IPS DF 4.7 (cell line): Measurements from ENCODE around the gene CBLL1.

Experiments
- DNase-seq: peaks from one replicate; pipeline ENCODE4 v3.0.0-alpha.2; 2013; ENCODE audit warnings: low spot score; ENCODE audit errors: extremely low read depth

The CBLL1 gene, protein sequence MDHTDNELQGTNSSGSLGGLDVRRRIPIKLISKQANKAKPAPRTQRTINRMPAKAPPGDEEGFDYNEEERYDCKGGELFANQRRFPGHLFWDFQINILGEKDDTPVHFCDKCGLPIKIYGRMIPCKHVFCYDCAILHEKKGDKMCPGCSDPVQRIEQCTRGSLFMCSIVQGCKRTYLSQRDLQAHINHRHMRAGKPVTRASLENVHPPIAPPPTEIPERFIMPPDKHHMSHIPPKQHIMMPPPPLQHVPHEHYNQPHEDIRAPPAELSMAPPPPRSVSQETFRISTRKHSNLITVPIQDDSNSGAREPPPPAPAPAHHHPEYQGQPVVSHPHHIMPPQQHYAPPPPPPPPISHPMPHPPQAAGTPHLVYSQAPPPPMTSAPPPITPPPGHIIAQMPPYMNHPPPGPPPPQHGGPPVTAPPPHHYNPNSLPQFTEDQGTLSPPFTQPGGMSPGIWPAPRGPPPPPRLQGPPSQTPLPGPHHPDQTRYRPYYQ

DNA sequence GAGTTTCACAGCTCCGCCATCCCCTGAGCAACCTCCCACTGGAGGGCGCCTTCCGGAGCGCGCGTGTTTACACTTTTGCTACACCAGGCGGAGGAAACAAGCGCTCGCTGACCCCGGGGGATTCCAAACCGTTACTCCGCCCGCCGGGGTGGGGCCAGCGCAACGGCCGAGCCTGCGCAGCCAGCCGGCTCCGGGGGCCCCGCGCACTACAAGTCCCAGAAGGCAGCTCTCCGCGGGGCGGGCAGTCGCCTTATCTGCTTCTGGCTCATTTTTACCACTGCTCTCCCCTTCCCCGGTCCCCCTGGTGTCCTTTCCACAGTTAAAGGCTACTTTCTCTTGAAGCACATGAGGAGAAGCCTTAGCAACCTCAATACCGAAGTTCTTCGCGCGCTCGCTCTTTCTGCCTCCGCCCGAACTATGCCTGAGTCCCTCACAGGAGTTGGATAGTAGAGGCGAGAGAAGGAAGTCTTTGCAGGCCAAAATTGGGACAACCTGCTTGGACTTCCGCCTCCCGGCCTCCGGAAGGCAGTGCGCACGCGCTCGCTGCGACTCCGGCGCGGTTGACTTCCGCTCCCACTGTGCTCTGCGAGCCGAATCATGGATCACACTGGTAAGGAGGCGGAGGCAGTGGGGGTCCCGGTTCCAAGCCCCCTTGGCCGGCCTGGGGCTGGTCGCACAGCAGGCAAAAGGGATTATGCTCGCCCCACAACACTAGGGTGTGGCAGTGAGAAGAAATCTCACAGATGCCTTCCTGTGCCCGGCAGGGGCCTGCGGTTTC lies at the start of gene CBLL1:
Gene CBLL1 (plus strand): TSS at position 576 of the 778 bp plus-strand sequence. CDS start 22 bp downstream, at position 598.
- peak; percentile 76 for DNase-seq

DNA sequence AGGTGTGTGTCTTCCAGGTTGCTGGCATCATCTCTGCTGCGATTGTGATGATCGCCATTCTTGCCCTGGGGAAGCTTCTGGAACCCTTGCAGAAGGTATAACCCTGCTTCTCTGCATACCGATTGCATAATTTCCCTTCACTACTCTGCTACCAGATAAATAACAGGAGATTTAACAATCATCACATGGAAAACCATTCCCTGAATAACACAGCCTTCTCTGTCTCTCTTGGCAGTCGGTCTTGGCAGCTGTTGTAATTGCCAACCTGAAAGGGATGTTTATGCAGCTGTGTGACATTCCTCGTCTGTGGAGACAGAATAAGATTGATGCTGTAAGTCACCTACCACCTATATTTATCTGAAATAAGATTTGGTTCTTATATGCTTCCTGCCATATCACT lies 49.6 kb upstream of the CBLL1 start:
- no peak for DNase-seq

DNA sequence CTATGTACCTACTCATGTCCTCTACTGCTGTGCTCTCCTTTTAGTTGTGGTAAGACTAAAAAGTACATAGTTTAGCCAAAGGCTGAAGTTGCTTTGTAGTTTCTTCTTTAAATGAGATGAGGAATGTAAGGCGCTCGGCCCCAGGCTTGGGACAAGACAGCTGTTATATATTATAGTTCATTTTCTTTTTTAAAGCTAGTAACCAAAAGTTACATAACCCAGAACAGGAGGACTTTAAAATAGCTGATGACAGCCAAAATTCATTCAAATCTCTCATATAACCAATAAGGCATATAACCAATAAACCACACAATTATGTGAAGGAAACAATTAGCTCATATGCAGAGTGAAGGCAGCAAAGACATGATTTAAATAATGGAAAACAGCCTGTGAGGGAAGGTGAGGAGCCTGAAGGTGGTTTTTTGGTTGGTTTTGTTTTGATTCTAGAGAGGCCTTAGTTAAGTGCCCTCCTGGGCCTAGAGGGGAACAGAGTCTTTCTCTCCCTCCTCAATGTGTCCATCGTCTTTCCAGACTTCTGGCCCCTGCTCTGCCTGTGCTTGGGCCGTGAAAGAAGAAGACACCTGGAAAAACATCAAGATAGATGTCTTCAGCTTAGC lies 47.5 kb upstream of the CBLL1 start:
- no peak for DNase-seq

DNA sequence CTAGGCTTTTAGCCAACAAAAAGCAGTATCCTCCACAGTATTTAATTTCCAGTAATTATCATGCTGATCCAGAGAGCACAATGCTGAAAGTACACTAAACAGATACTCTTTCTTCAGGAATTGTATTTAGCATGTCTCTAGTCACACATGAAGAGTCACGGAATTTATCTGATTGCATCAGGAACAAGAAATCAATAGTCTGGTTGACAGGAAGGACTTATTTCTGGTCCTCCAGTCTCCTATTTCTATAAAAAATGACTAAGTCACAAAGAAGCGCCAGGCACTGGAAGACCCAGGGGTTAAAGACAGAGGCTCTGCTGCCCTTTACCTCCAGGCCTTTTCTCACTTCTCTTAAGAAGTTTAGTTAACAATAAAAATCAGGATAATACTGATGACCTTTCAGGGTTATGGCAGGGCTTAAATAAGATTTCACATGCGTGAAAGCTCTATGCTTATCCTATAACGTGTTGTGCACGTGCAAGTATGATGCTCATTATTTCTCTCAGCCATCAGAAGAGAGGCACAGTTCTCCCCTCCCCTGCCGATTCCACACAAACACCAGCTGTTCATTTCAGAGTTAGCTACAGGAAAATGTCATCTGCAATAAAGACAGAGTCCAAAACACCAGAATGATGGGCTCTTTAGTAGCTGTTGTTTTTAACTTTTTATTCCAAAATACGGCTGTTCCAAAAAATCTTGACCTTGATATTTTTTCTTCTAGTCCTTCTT lies 46.5 kb upstream of the CBLL1 start:
- no peak for DNase-seq

DNA sequence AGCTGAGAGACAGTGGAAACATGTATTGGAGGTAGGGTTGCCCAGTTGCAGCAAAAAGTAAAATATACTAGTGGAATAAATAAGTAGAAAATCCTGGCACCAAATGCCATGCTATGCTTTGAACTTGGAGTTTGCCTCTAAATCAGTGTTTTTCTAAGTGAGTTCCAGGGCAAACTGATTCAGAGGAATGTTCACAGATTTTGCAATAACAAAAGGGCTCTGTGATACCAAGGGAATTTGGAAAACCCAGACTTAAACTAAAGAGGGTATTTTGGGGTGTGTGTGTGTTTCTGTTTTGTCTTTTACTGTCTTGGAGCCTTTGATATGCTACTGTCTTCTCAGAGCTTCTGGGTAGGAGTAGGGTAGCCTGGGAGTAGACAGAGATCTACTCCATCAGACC lies 43.4 kb upstream of the CBLL1 start:
- no peak for DNase-seq

DNA sequence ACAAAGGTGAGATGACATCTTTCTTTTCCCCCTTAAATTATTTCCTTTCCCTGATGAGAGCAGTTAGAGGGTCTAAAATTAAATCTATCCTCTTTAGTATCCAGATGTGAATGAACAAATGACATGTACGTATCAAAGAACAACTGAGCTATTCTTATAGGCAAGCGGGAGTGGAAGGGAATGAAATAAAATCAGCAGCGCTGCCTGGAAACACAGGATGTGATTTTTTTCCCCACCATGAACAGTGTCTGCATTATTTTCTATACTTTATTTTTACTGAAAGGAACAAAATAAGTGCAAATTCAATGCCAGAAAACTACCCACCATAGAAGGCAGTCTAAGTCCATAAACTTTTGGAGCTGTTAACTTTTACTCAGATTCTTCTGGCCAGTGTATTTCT lies 42.8 kb upstream of the CBLL1 start:
- DNase-seq, result no peak

DNA sequence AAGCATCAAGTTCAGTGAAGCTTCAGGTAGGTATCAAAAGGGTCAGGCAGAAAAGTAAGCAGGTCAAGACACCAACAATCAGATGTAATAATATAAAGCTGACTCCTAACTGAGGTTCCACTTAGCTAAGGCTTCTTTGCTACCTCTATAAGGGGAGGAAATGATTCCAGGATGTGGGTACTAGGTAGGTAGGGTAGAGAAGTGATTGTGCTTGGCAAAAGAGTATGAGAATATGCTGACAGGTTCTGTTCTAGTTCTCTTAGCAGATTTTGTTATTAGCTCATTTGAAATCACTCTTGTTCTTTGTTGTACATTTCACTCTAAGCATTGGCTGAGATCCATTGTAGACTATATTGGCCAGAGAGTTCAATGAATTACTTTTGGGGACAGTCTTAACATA lies 40.7 kb upstream of the CBLL1 start:
- no peak for DNase-seq

DNA sequence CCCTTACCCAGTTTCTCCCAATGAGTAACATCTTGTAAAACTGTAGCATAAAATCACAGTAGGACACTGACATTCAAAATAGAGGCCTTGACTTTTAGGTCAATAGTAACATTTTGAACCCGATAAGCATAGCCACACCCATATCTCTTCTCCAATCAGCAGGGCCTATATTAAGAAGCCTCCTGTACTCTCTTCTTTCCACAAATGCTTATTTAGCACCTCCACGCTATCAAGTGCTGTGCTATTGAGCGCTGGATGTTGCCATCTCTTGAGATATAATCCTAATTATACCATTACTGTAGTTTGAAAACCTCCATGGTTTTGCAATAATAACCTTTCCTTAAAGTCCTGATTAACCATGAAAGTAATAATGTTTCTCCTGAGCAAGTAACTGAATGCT lies 40.1 kb upstream of the CBLL1 start:
- no peak for DNase-seq

DNA sequence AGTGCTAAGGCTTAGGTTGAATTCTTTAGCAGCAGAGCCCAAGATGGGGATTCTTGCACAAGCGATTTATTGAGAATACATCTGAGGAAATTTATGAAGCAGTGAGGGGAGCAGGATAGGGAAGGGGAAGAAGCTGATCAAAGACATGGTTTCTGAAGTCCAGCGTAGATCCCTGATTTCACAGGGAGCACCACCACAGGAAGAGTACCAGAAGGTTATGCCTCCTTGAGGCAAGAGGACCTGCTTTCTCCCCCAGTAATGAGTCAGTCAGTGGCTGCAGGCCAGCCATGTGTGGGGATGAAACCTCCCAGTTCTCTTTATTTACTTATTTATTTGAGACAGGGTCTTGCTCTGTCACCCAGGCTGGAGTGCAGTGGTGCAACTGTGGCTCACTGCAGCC lies 35.0 kb upstream of the CBLL1 start:
- no peak for DNase-seq

DNA sequence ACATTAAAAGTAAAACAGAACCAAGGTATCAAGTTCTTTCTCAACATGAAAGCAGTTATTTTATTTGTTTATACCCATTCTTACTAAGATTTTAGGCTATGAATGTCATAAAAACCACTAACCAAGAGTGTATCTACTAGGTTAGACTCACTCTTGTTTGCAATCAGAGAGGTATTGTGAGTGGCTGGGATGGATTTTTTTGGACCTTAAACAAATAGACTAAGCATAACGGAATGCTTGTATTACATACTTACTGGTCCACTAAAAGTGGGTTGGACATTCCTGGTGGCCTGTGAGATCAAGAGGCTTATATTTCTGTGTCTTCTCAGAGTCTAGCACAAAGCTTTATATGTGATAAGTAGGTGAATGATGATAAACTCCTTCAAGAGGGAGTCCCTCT lies 32.6 kb upstream of the CBLL1 start:
- DNase-seq, result no peak

DNA sequence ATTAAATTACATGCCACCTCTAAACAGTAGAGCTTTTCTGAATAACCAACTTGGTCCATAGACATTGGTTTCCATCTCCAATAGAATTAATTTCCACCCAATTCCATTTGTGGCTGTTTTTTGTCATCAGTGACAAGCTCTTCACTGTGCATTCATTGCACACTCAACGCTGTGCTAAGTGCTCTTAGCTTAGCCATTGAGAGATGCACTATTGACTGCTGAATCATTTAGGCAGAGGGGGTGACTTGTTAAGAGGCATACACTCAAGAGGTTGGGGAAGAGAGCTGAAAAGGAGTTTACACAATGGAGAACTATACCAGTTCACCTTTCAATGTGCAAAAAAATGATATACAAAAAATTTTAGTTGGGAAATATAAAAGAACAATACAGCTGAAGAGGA lies 31.9 kb upstream of the CBLL1 start:
- DNase-seq, result no peak

DNA sequence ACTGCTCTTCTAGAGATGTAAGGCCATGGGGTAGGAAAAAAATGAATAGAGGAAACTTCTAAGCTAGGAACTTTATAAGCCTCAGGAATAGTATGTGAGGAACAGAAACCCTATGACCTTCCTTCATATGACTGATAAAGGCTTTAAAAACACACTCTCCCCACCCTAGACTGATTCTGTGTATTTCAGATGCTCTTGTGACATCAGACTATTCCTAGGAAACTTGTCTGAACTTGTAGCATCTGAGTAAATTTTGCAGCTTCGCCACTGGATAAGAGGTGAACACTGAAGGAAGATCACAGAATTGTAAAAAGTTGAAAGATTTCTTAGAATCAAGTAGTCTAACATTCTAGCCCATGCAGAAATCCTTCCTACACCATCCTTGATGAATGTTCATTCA lies 31.0 kb upstream of the CBLL1 start:
- DNase-seq, result no peak

DNA sequence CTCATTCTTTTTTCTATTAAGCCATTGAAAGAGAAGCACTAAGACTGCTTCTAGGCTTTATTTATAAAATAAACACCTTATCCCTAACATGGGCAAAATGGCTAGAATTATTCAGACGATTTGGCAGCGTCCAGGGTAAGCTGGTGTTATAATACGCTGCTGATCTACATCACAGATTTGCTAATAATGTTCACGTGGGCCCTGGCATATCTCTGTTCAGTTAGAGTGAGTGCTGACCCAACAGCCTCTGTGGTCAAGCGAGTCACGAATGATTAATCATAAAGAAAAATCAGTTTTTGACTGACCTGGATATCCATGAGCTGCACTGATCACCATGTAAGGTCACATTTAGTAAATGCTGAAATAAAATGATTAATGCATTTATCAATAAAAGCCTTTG lies 28.4 kb upstream of the CBLL1 start:
- no peak for DNase-seq

DNA sequence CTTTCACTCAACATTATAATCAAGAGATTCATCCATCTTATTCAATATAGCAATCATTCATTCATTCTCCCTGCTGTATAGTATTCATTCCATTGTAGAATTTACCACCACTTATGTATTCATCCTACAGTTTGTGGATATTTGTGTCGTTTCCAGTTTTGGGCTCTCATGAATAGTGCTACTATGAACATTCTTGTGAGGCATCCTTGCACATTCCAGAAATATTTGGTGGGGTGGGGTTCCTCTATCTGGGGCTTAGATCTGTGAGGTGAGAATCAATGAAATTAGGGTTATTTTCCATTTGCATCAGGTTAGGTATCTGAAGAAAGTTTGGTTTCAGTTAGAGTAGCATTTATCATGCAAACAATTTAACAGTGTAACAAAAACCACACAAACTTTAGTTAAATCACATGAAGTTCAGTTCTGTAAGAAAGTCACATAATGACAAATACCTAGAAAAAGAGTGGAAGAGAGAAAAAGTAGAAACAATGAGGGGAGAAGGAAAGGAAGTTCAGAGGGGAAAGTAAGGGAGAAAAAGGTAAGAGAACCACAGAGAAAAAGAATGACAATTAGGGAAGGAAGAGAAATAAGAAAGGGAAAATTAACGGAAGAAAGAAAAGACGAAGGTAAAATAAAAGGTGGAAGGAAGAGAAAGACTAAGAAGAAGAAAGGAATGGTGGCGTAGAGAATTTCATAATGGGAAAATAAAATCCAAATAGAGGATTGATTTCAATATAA lies 25.3 kb upstream of the CBLL1 start:
- DNase-seq, result no peak

DNA sequence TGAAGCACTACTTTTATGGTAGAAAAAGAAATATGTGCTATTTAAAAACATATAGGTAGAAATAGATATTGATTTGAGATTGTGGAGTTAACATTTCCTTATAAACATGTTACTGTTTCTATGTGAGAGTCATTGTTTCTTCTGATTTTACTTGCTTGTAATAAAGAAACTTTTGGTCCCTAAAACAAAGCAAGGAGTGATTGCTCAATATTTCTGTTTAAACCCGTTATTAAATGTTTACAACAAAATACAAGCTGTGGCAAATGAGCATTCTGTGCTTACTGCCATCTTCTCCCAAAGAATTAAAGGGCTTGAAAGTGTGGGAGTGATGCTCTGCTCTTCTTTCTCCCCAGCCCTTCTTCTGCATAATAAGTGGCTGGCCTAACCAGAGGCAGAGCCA lies 22.7 kb upstream of the CBLL1 start:
- no peak for DNase-seq

DNA sequence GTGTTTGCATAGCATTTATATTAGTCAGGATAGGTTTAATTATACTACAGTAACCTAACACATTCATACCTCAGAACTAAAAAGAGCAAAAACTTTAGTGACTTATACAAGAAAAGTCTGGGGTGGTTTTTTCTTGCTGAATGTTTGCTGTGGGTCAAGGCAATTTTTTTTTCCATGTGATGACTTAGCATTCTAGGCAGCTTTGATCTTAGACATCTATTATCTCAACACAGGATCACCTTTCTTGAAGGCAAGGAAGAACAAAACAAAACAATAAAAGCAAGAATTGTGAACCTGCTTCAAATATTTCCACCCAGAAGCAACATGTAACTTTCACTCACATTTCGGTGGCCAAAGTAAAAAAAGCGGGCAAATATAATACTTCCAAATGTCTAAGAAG lies 20.7 kb upstream of the CBLL1 start:
- no peak for DNase-seq

DNA sequence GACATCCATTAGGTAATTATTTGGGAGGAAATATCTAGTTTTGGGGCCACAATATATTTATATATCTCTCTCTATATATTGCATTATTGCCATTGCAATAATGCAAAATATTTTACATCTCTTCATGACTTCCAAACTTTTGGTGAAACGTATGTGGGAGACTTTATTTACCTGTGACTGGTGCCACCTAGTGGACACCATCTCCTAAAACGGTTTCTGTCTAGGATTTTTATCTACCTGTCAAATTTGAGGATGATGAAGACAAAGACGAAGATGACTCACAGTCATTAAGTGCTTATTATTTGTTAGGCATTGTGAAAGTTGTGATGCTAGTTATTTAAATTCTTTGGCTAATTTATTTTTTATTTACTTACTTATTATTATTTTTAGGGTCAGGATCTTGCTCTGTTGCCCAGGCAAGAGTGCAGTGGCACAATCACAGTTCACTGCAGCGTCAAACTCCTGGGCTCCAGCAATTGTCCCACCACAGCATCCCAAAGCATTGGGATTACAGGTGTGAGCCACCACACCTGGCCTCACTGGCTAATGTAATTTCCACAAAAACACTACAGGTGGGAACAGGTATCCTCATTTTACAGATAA lies 18.7 kb upstream of the CBLL1 start:
- peak; percentile 16 for DNase-seq

DNA sequence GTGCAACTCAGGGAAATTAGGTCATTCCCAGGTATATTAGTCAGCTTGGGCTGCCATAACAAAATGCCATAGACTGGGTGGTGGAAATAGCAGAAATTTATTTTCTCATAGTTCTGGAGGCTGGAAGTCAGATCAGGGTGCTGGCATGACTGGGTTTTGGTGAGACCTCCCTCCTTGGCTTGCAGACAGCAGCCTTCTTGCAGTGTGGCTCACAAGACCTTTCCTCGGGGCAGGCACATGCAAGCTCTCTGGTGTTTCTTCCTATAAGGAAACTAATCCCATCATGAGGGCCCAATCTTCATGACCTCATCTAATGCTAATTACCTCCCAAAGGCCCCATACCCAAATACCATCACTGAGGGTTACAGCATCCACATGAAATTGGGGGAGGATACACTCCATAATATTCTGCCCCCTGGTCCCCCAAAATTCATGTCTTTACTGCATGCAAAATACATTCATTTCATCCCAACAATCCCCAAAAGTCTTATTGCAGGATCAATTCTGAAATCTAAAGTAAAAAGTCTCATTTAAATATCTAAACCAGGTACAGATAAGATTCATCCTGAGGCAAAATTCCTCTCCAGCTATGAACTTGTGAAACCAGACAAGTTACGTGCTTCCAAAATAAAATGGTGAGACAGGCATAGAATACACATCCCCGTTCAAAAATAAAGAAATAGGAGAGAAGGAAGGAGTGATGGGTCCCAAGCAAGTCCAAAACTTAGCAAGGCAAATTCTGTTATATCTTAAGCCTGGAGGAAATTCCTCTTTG lies 17.4 kb upstream of the CBLL1 start:
- DNase-seq, result no peak

DNA sequence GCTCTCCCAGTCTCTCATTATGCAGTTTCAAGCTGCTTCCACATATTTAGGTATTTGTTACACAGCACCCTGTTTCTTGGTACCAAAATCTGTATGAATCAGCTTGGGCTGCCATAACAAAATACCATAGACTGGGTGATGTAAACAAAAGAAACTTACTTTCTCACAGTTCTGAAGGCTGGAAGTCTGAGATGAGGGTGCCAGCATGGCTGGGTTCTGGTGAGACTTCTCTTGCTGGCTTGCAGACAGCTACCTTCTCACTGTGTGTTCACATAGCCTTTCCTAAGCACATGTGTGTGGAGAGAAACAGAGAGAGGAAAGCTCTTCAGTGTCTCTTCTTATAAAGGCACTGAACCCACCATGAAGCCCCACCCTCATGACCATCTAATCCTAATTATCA lies 15.7 kb upstream of the CBLL1 start:
- no peak for DNase-seq
